ENCODE results near the gene PDE12. TPM values are rescaled to one million over a fixed set of nuclear protein-coding genes. Genes with fewer than 3 reads are reported as not detected.

The PDE12 gene, protein sequence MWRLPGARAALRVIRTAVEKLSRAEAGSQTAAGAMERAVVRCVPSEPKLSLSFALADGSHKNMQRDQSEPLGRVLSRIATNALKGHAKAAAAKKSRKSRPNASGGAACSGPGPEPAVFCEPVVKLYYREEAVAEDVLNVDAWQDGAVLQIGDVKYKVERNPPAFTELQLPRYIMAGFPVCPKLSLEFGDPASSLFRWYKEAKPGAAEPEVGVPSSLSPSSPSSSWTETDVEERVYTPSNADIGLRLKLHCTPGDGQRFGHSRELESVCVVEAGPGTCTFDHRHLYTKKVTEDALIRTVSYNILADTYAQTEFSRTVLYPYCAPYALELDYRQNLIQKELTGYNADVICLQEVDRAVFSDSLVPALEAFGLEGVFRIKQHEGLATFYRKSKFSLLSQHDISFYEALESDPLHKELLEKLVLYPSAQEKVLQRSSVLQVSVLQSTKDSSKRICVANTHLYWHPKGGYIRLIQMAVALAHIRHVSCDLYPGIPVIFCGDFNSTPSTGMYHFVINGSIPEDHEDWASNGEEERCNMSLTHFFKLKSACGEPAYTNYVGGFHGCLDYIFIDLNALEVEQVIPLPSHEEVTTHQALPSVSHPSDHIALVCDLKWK
- 25.3 and 32.3 TPM in 2 replicates for total RNA-seq (2014; rRNA removed)
- percentile 84 among the genes with signal in this experiment for Bru-seq, nascent RNA
- BruChase-seq, experiment 1, labeled RNA remaining after a 6-hour chase = percentile 97 among the genes with signal in this experiment
- BruChase-seq, experiment 2, labeled RNA remaining after a 2-hour chase = percentile 96 among the genes with signal in this experiment
- long read RNA-seq, full-length matches to known transcripts = 93 of 106 reads
- long read RNA-seq, partial matches to known transcripts = 4 of 106 reads
- long read RNA-seq, other reads (novel, unspliced or antisense) = 9 of 106 reads

DNA sequence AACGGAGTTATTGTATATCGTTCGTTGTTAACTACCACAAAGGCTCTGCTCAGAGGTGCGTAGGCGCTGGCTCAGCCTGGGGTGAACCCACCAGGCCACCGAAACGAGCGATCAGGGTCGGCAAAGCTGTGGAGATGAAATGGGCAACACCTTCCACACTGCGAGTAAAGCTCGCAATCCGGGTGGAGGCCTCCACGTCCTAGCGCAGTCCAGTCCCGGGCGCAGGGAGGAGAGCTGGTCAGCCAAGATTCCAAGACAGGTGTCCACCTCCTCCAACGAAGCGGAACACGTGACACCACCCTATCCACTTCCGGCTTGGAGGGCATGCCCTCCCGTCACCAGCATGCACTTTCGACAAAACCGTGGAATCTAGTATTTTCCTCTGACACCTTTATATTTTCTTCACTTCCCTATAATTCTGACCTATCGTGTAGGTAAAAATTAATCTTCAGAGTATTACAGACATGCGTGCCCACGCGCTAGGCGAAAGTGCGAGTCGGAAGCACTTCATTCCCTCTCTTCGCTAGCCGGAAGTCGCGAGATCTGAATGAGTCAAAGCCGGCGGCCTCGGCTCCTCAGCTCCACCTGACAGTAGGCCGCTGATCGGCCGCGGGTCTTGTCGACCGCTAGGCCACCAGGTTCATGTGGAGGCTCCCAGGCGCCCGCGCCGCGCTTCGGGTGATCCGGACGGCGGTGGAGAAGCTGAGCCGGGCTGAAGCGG lies at the start of gene PDE12:
Gene PDE12, plus strand, starts transcription at position 537 of the 721 bp plus-strand sequence. Its CDS starts 106 bp downstream, at position 643.
- Histone ChIP-seq H3K27me3 (ENCODE audit: low read length) (no peaks in the 10 kb centered on the region), H3K27ac (ENCODE audit: low read length) (peak within 1 kb of the TSS; percentile 75), H3K9me3 (ENCODE audit: low read length) (no peaks in the 10 kb centered on the region), H3K9ac (ENCODE audit: low read length) (peak within 1 kb of the TSS; percentile 94), H3K4me3 (ENCODE audit: low read length) (peak within 1 kb of the TSS; percentile 85), H2AFZ (ENCODE audit: low read length) (peak within 1 kb of the TSS; percentile 99), H3K4me2 (ENCODE audit: low read length) (peak within 1 kb of the TSS; percentile 95), H3K79me2 (ENCODE audit: low read length) (peaks cover 48% of the 10 kb centered on the region), H3K4me1 (ENCODE audit: insufficient read depth, low read length) (peaks cover 32% of the 10 kb centered on the region), H3K9me2 (replicated peaks; ENCODE audit: low read length) (no peaks in the 10 kb centered on the region), H3F3A (ENCODE audit: low read length, unreplicated experiment) (no peaks in the 10 kb centered on the region), H4K20me1 (ENCODE audit: low read length) (peaks cover 17% of the 10 kb centered on the region), H3K36me3 (ENCODE audit: low read depth, low read length) (peaks cover 9% of the 10 kb centered on the region; the same call in 1 of the 2 replicates)
- TF ChIP-seq EZH2 (IDR thresholded peaks at IDR 0.05; ENCODE audit: low read length, unreplicated experiment) (no peak), EZH2phosphoT487 (IDR thresholded peaks at IDR 0.05; ENCODE audit: borderline replicate concordance, low read length) (no peak)
- TF ChIP-seq, protein P1, sequence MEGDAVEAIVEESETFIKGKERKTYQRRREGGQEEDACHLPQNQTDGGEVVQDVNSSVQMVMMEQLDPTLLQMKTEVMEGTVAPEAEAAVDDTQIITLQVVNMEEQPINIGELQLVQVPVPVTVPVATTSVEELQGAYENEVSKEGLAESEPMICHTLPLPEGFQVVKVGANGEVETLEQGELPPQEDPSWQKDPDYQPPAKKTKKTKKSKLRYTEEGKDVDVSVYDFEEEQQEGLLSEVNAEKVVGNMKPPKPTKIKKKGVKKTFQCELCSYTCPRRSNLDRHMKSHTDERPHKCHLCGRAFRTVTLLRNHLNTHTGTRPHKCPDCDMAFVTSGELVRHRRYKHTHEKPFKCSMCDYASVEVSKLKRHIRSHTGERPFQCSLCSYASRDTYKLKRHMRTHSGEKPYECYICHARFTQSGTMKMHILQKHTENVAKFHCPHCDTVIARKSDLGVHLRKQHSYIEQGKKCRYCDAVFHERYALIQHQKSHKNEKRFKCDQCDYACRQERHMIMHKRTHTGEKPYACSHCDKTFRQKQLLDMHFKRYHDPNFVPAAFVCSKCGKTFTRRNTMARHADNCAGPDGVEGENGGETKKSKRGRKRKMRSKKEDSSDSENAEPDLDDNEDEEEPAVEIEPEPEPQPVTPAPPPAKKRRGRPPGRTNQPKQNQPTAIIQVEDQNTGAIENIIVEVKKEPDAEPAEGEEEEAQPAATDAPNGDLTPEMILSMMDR (conservative IDR thresholded peaks at IDR 0.05; ENCODE audit: low read depth, low read length) = no peak
- BruUV-seq (replicated peaks) = no TSS peak
- DNase-seq (peak; percentile 89), ATAC-seq (peak; percentile 76)
- ChIA-PET POLR2A (ENCODE audit: unreplicated experiment) (interaction anchor here (0.6 kb wide), 1 partner anchor 170 kb away, joined by 3 read pairs; no protein-coding TSS in a partner anchor), CTCF (interaction anchor here (1.0 kb wide), 1 partner anchor 91 kb away, joined by 4 read pairs; no protein-coding TSS in a partner anchor)
- intact Hi-C loops (cut with micrococcal nuclease) = loop anchor here (2.0 to 5.0 kb wide), 6 partner anchors 25 to 384 kb away; partner anchors contain the start of gene ARF4

DNA sequence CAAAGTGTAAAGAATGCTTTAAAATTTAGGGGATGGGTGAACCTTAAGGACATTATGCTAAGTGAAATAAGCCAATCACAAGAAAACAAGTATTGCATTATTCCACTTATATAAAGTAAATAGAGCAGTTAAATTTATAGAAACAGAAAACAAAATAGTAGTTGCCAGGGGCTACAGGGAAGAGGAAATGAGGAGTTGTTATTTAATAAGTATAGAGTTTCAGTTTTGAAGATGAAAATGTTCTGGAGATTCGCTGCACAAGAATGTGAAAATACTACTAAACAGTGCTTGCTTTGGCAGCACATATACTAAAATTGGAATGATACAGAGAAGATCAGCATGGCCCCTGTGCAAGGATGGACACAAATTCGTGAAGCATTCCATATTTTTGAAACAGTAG lies 43.9 kb upstream of the PDE12 start:
- H3K4me1 ChIP-seq (ENCODE audit: insufficient read depth, low read length) = peaks cover 12% of the 10 kb centered on the region; the same call in 1 of the 2 replicates
- intact Hi-C loops (cut with micrococcal nuclease) = loop anchor here (1.0 kb wide), 1 partner anchor 18 kb away; no protein-coding TSS in a partner anchor
- peak overlapping the region; percentile 5; the same call in 1 of the 2 replicates for H2AFZ ChIP-seq (ENCODE audit: low read length)
- H3K27me3 ChIP-seq (ENCODE audit: low read length) = no peaks in the 10 kb centered on the region
- no peaks in the 10 kb centered on the region for H3K9me2 ChIP-seq (replicated peaks; ENCODE audit: low read length)
- CTCF ChIA-PET = no interaction called here
- H3K9me3 ChIP-seq (ENCODE audit: low read length) = no peaks in the 10 kb centered on the region
- POLR2A ChIA-PET (ENCODE audit: unreplicated experiment) = no interaction called here
- no peak overlapping the region for H3K27ac ChIP-seq (ENCODE audit: low read length)
- H3K4me2 ChIP-seq (ENCODE audit: low read length) = peak overlapping the region; percentile 40
- peak overlapping the region; percentile 5; the same call in 1 of the 2 replicates for H3K4me3 ChIP-seq (ENCODE audit: low read length)
- no peak for TF ChIP-seq EZH2 (IDR thresholded peaks at IDR 0.05; ENCODE audit: low read length, unreplicated experiment)
- TF ChIP-seq, protein P1 (conservative IDR thresholded peaks at IDR 0.05; ENCODE audit: low read depth, low read length) = no peak
- no peak for TF ChIP-seq EZH2phosphoT487 (IDR thresholded peaks at IDR 0.05; ENCODE audit: borderline replicate concordance, low read length)
- BruUV-seq (replicated peaks) = no TSS peak
- H4K20me1 ChIP-seq (ENCODE audit: low read length) = no peaks in the 10 kb centered on the region
- DNase-seq (peak; percentile 48), ATAC-seq (peak; percentile 86)
- H3F3A ChIP-seq (ENCODE audit: low read length, unreplicated experiment) = no peaks in the 10 kb centered on the region
- no peaks in the 10 kb centered on the region for H3K36me3 ChIP-seq (ENCODE audit: low read depth, low read length)
- H3K79me2 ChIP-seq (ENCODE audit: low read length) = no peaks in the 10 kb centered on the region
- H3K9ac ChIP-seq (ENCODE audit: low read length) = no peak overlapping the region

All from PC-3 (cell line).